GM19099 (cell line): ENCODE measurements around the gene VSIG10L2.

Experiments used
- POLR2A ChIP-seq: IDR thresholded peaks from 3 replicates; pipeline ENCODE4 v1.6.1; 2011; ENCODE audit warnings: low read depth; ENCODE audit not compliant: insufficient read length; ENCODE audit errors: extremely low read depth

VSIG10L2 gene

DNA sequence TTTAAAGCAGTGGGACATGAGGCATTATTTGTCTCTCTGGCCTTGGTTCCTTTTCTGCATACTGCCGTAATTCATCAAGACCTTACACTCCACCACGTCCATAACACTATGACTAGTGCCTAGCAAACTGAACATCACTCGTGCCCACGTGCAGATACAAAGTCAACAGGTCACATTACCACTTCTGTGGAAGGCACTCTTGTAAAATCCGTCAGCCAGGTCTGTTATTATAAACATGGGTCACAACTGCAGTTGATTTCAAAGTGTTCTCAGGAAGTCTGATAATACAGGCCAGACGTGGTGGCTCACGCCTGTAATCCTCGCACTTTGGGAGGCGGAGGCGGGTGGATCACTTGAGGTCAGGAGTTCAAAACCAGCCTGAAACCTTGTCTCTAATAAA, 14.1 kb downstream of the VSIG10L2 start:
- no peak for TF ChIP-seq POLR2A

DNA sequence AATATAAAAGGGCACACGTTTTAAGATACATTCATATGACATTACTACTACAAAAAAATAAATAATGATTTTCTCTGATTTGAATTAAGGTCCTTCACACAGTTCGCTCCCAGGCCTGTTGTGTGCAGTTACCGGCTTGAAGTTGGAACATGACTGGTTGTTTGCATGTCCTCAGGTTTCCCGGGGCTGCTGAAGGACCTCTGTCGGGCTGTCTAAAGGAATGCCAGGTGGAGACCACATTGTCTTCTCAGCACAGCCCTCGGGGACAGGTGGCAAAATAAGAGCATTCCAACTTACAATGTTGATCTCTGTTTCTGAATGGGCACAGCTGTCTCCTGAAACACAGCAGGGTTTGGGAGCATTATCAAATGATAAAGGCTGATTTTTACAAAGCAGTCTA, 14.9 kb downstream of the VSIG10L2 start:
- TF ChIP-seq POLR2A: no peak

DNA sequence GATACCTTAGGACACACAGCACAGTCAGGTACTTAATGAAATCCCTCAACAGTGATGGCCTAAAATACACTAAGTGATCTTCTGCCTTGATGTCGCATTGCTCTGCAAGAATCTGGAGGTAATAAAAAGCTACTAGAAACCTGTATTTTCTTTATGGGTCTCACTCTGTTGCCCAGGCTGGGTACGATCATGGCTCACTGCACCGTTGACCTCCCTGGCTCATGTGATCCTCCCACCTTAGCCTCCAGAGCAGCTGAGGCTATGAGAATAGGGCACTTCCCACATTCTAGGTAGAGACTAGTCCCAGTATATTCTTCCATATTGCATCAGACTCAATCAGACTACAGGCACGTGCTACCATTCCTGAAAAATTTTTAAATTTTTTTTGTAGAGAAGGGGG, 21.7 kb downstream of the VSIG10L2 start:
- no peak for TF ChIP-seq POLR2A

DNA sequence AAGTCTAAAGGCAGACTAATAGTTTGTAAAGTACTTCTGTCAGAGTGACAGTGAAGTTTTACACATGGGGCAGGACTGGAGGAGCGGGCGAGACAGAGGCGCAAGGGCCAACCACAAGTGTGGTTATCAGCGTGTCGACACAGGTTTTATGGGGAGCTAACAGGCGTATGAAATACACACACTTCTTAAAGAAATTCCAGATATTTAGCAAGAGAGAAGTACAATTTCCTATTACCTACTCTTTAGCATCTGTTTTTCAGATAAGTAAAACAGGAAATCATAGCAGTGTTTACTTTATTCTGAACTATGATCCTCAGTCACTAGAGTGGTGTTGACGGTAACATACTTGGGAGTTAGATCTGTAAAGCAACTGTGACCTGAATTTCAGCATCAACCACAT, 22.5 kb downstream of the VSIG10L2 start:
- TF ChIP-seq POLR2A: no peak

DNA sequence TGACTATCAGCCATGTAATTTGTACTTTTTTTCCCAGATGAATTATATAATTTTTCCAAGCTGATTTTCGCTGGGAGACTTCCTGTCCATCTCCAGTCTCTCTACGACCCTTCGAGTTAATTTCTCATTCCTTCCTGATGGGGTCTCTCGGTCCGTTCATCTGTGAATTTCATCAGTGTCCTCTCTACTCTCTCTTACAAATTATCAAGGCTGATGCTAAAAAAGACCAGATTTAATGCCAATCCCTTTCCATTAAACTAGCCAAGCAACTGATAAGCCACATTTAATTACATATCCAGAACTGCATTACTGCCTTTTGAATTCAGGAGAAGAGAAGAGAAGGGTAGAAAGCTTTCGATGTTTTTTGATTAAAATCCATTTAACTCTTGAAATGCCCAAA, 25.8 kb downstream of the VSIG10L2 start:
- no peak for TF ChIP-seq POLR2A

DNA sequence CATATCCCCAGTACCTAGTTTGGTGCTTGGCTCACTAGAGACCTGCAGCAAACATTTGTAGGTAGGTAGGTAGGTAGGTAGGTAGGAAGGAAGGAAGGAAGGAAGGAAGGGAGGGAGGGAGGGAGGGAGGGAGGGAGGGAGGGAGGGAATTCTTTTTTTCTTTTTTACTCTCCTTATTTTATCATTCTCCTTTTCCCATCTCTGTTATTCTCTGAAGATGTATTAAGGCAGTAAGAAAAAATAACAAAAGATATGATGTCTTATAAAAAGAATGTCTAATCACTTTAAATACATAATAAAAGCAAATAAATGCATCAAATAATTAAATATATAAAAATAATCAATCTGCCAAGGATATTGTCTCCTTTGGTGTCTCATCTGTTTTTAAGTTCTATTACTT, 28.4 kb downstream of the VSIG10L2 start:
- no peak for TF ChIP-seq POLR2A

DNA sequence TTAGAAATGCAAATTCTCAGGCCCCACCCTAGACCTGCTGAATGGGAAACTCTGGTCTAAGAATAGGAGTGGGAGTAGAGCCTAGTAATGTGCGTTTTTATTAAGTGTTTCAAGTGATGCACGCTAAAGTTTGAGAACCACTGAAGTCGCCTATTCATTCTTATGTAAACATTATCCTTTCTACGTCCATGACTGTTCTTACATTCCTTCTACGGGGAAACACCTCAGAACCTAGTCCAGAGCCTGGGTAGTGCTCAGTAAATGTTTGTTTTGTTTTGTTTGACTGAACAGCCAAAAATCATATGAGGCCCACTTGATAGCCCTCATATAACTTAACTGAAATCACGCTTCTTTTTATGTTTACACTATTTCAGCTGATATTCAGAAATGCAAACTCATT, 29.8 kb downstream of the VSIG10L2 start:
- no peak for TF ChIP-seq POLR2A

DNA sequence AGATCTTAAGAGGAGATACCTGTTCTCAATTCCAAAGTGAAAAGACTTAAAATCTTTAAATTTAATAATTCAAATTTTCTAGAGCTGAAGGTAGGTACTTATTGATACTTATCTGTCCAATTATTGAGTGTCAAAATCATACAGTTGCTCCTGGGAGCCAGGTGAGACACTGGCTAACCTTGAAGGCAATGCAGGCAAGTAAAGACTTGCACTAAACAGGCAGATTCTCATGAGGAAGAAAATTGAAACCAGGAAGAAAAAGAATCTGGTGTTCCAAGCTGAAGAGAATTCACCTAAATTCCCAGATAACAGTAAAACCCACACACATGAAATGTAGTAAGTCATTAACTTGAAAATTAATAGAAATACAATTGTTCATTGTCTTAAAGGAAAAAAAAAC, 30.3 kb downstream of the VSIG10L2 start:
- TF ChIP-seq POLR2A: no peak

DNA sequence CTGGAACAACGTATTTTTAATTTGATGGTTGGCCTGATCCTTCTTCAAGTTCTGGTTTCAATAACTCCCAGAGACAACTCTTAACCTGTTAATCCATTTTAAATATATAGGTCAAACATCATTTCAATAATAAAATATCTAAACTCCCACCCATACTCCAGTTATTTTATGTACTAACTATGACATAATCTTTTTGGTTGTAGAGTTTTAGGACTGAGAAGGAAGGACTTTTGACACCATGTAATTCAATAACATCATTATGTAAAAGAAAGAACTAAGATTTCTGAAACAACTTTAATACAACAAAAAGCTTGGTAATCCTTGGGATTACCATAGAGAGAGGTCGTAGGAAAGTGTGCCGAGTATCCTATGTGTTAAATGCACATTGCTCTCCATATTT, 31.5 kb downstream of the VSIG10L2 start:
- no peak for TF ChIP-seq POLR2A

DNA sequence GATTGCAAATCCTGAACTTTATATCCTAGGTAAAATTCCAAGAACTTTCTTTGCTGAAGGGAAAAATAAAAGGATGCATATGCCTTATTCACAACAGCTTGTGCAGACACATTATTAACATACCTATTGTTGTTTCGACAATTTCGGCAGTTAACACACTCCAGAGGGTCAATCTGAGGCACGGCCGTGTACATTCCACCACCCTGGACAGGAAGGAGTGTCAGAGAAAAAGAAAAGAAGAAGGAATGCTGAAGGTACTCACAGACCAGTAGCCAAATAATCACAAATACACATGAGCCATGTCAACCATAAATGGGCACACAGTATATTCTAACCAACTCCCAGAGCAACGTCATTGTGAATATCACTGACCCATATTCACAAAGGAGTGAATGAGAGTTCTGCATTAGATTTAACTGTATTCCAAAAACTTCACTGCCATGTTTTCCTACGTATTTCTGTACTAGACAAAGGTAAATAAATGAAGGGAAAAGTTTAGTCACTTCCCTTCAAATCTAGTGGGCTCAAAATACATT, 32.4 kb downstream of the VSIG10L2 start:
- no peak for TF ChIP-seq POLR2A

DNA sequence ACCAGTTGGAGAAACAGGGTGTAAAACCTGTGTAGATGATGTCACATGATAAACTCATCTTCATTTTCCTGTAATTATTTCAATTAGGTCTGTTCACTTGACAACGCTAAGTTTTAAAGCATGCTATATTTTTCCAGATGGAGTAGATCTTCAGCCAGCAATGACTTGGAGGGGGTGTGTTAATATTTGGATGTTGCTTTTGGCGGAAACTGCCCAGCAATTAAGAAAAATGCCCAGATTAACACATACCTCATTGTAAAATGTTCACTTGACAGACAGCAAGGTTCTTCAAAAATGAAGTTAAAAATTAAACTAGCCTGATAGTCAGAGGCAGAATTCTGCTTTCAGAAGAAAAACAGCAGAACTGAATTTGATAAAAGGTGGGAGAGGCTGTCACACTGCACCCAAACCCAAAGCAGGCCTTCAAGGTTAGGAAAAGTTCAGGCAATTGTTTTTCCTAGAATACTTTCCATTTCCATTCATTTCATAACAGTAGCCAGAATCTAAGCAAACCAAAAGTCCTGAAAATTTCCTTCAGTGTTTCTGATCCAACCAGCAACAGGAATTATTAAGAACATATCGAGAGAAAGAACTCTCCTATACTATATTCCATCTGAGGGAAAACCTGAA, 33.0 kb downstream of the VSIG10L2 start:
- TF ChIP-seq POLR2A: no peak

DNA sequence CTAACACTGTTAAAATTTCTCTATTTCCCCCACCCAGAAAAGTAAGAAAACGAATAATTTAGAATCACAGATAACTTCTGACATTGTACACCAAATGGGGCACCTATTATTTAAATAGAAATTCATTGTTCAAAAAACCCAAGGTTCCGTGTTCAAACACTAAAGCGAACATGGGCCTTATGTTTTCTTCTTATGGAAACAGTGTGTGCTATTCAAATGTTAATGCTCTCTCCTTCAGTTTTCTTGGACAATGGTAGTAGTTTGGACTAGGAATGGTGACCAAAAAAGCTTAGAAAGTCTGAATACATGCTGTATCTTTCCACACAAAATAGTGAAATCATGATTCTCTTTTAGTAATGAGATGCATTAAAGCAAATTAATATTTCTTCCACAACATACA, 33.7 kb downstream of the VSIG10L2 start:
- no peak for TF ChIP-seq POLR2A

DNA sequence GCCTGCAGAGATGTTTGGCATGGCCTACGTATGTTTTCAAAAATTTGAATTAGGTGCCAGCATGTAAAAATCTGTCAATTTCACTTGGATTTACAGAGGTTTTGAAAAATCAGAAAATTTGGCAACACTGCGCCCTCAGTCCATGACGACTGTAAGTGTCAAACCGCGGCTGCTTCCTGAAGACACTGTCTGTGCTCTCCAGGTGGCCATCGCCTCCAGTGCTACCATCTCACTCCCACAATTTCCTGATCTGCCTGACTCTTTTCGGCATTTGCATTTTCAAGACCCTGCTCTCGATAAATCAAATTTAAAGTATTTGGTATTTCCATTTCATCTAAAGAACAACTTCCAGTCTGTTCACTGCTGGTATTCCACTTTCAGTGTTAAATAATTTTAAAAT, 34.6 kb downstream of the VSIG10L2 start:
- no peak for TF ChIP-seq POLR2A

DNA sequence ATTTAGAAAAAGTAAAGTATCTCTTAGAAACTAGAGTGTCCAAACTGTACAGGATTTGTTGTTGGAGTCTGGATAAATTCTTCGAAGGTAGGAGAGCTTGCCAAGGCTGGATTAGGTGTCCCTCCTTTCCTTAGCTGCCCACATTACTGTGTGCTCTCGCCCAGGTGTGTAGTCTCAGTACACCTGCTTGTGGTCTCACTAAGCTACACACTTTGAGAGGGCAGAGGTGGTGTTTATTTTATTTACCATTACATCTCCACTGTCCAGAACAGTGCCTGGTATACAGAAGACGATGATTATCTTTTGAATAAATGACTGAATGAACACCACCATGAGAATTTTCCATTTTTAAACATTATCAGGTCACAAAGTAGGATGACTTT, 36.5 kb downstream of the VSIG10L2 start:
- no peak for TF ChIP-seq POLR2A

DNA sequence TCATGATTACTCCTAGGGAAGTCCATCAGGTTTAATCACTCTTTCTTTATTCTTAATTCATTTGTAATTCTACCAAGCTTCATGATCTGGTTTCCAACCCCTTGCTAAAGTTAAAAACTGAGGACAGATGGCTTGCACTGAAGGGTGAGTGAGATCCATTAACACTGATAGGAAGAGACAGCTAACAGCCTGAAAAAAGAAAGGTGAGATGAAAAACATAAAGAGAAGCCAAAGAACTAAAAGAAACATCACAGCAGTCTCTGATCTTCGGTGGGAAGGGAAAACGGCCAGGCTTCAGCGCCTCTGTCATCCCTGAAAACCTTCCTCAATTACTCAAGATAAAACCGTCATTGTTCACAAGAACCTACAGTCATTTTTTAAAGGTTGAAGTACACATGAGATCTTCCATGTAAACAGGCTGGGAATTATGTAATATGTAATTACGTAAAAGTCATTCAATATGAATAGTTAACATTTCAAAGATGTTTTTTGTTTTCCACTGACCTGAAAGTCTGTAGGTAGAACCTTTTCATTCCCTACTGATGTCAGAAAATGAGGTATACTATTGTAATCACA, 41.3 kb downstream of the VSIG10L2 start:
- no peak for TF ChIP-seq POLR2A

DNA sequence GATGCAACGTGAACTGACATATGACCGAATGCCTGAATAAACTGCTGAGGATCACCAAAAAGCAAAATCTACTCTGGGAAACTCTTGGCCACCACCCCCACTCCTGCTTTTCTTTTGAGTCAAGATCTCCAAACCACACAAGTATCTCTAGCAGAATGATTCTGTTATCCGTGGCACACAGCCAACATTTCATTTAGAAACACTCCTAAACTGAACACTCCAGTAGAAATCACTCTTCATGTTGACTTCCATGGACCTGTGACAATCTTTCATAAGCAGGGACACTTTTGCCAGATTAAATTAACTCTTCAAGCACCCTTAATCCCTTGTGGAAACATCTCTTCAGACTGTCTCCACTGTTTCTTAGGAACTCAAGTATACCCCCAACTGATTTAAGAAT, 44.4 kb downstream of the VSIG10L2 start:
- no peak for TF ChIP-seq POLR2A

DNA sequence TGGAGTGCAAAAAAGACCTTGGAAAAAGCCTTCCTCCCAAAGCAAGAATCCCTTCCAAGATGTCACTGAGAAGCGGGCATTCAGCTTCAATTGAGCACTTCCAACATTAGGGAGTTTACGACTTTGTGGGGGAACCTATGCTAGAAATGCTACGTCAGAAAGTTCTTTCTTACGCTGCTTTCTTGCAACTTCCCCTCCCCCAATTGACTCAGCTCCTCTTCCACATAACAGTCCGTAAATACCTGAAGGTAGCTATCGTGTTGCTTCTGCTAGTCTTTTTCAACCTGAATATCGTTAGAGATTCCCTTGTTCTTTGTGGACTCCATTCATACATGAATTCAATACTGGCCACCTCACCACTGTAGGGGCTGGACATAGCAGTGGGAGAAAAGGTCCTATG, 47.0 kb downstream of the VSIG10L2 start:
- no peak for TF ChIP-seq POLR2A
